Measurements from ENCODE around the gene HSPH1. TPM values are rescaled to one million over a fixed set of nuclear protein-coding genes. Genes with fewer than 3 reads are reported as not detected.

Gene HSPH1
- total RNA-seq, 2 donors from 2014 or later, result 57.3 to 162 TPM

DNA sequence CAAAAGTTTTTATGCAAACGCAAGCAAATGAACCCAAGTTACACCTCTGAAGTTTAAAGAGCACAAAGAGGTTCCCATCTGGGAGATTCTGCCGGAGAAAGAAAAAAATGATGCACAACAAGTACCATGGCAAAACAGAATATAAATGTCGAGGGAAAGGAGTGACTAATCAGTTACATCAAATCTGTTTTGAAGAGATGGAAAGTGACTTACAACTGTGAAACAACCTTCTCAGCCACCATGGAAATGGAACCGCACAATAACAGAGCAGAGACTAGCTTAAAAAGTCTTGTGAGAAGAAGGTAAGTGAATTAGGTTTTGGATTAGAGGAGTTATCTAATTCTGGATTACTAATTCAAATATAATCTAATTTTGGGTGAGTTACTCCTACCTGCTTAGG lies 2.4 kb downstream of the HSPH1 start:
- H3K36me3 ChIP-seq, result no peaks in the 10 kb centered on the region
- intact Hi-C loops (cut with DNase I), result no loop called here
- H3K9me3 ChIP-seq, result no peaks in the 10 kb centered on the region
- no peak overlapping the region for H3K27ac ChIP-seq
- H3K9ac ChIP-seq (ENCODE audit: low read depth in 2 of 2, low read length in 2 of 2), result no peak overlapping the region
- TF ChIP-seq, protein P1, sequence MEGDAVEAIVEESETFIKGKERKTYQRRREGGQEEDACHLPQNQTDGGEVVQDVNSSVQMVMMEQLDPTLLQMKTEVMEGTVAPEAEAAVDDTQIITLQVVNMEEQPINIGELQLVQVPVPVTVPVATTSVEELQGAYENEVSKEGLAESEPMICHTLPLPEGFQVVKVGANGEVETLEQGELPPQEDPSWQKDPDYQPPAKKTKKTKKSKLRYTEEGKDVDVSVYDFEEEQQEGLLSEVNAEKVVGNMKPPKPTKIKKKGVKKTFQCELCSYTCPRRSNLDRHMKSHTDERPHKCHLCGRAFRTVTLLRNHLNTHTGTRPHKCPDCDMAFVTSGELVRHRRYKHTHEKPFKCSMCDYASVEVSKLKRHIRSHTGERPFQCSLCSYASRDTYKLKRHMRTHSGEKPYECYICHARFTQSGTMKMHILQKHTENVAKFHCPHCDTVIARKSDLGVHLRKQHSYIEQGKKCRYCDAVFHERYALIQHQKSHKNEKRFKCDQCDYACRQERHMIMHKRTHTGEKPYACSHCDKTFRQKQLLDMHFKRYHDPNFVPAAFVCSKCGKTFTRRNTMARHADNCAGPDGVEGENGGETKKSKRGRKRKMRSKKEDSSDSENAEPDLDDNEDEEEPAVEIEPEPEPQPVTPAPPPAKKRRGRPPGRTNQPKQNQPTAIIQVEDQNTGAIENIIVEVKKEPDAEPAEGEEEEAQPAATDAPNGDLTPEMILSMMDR (IDR thresholded peaks at IDR 0.05), result no peak
- H3K4me1 ChIP-seq, result no peaks in the 10 kb centered on the region
- no peak for DNase-seq
- H3K4me3 ChIP-seq, result no peak overlapping the region
- H3K27me3 ChIP-seq, result no peaks in the 10 kb centered on the region

DNA sequence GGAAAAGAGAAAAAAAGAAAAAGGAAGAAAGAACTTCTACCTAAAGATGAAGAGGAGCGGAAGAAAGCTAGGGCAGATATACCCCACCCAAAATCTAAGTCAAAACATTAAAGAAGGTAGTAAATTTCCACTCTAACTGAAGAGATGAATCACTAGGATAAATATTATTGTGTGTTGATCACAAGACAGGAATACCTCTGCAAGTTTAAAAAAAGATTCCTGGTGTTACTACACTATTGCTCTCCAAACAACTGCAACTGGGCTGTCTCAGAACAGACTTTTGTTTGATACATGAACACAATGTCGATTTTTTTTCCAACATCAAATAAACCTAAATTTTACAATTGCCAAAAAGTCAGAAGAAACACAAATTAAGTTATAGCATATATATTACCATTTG lies 6.8 kb downstream of the HSPH1 start:
- Histone ChIP-seq H3K36me3 (peaks cover 10% of the 10 kb centered on the region), H3K9me3 (no peaks in the 10 kb centered on the region), H3K27ac (no peak overlapping the region), H3K9ac (ENCODE audit: low read depth in 2 of 2, low read length in 2 of 2) (no peak overlapping the region), H3K27me3 (no peaks in the 10 kb centered on the region), H3K4me3 (no peak overlapping the region), H3K4me1 (no peaks in the 10 kb centered on the region)
- intact Hi-C loops (cut with DNase I), result no loop called here
- DNase-seq, result no peak
- TF ChIP-seq, protein P1 (IDR thresholded peaks at IDR 0.05), result no peak

DNA sequence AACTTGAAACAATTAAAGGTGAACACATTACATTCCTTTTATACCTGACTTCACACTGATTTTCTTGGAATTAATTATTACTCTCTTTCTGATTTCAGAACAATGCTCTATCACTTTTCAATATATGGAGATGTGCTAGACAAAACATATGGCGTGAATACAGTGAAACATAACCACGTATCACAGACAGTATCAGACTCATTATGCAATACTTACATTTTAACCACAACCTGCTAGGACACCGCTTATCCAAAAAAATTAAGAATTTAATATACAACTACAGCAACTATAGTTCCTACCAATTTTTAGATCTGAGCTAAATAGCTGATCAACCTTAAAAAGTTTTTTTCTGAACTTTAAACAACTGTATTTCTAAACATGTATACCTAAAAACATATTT lies 9.9 kb downstream of the HSPH1 start:
- Histone ChIP-seq H3K9me3 (no peaks in the 10 kb centered on the region), H3K9ac (ENCODE audit: low read depth in 2 of 2, low read length in 2 of 2) (no peak overlapping the region), H3K4me3 (no peak overlapping the region), H3K36me3 (peaks cover 10% of the 10 kb centered on the region), H3K4me1 (no peaks in the 10 kb centered on the region), H3K27ac (no peak overlapping the region), H3K27me3 (no peaks in the 10 kb centered on the region)
- TF ChIP-seq, protein P1 (IDR thresholded peaks at IDR 0.05), result no peak
- intact Hi-C loops (cut with DNase I), result no loop called here
- DNase-seq, result no peak

DNA sequence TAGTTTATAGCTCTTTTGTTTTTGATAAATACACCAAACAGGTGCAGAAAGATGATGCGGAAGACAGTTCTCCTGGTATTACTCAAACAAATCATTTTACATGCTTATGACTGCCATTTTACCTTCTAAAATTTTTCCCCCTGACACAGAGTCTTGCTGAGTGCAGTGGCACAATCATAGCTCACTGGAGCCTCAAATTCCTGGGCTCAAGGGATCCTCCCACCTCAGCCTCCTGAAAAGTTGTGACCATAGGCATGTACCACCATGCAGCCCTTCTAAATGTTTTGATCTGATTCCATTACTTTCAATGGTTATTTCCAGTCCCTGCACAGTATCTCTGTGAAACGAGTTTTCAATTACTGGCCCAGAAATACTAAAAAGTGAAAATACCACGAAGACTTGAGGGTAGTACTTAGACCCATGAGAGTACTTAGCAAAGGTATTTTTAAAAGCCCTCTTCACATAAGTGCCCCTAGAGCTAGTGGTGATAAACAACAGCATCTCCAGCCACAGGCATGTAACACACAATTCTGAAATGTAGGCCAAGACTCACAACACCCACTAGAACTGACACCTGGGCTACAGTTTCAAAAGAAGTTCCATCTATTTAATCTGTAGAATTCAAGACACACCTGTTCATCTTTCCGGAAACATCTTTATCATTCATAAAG lies 11.3 kb downstream of the HSPH1 start:
- H3K9ac ChIP-seq (ENCODE audit: low read depth in 2 of 2, low read length in 2 of 2), result no peak overlapping the region
- H3K27ac ChIP-seq, result no peak overlapping the region
- H3K9me3 ChIP-seq, result no peaks in the 10 kb centered on the region
- H3K36me3 ChIP-seq, result peaks cover 10% of the 10 kb centered on the region
- no peak for DNase-seq
- intact Hi-C loops (cut with DNase I), result no loop called here
- no peaks in the 10 kb centered on the region for H3K27me3 ChIP-seq
- no peaks in the 10 kb centered on the region for H3K4me1 ChIP-seq
- TF ChIP-seq, protein P1 (IDR thresholded peaks at IDR 0.05), result no peak
- no peak overlapping the region for H3K4me3 ChIP-seq

DNA sequence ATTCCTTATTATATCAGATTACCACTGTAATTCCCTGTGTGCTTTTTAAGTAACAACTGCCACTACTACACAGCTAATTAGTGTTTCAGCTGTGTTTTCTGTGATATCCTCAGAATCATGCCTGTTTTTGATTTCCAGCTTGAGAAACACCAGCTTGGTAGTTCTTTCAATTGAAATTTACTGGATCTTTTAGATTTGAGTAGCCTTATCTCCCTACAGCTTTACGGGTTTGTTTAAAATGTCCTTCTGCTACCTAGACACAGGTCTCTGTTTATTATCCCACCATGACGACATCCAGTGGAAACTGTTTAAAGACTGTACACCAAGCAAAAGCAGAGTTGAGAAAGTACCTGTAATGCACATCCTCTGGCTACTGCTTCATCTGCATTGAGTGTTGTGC lies 12.1 kb downstream of the HSPH1 start:
- H3K4me3 ChIP-seq, result no peak overlapping the region
- H3K4me1 ChIP-seq, result no peaks in the 10 kb centered on the region
- no peaks in the 10 kb centered on the region for H3K9me3 ChIP-seq
- peaks cover 10% of the 10 kb centered on the region for H3K36me3 ChIP-seq
- intact Hi-C loops (cut with DNase I), result no loop called here
- no peak overlapping the region for H3K27ac ChIP-seq
- no peaks in the 10 kb centered on the region for H3K27me3 ChIP-seq
- H3K9ac ChIP-seq (ENCODE audit: low read depth in 2 of 2, low read length in 2 of 2), result no peak overlapping the region
- TF ChIP-seq, protein P1 (IDR thresholded peaks at IDR 0.05), result no peak
- DNase-seq, result no peak

Measured in colonic mucosa (tissue), 4 donors.